Stimulated activated CD4-positive, alpha-beta T cell treated with anti-CD3 and anti-CD28 coated beads, TNF-alpha, amount 100 ng/mL, for 4 hours (primary cell): ENCODE measurements around the gene KCMF1.

Experiments
- DNase-seq, 3 experiments: peaks; one replicate each; pipeline ENCODE4 v3.0.0-alpha.2; 2020; ENCODE audit warnings: low read depth in 3 of 3

KCMF1 gene

DNA sequence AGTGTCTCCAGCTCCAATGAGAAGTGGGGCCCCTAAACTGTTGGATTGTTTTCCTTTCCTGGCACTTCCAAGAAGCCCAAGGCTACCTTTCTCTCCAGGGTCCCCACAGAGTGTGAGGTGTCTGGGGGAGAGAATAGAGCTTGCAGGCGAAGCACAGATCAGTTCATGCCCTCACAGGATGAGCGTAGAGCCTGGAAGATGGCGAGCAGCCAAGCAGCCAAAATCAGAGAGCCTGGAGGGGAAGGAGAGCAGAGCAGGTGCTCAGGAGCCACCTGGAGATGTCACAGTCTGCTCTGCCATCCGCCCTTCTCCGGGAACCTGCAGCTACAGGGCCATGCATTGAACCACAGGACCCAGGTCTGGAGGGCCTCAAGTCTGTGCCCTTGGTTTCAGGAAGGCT lies 107.6 kb downstream of the KCMF1 start:
- no peak for DNase-seq

DNA sequence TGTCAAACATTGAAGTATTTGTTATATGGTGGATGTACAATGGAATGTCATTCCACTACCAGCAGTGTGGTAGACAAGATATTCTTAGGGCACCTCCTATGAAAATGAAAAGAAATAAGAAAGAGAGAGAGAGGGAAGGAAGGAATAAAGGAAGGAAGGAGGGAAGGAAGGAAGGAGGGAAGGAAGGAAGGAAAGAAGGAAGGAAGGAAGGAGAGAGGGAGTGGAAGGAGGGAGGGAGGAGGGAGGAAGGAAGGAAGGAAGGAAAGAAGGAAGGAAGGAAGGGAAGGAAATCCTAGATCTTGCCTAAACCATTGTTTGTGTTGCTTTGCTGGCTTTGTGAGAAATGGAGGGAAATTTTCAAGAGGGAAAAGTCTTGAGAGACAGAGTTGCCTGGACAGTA lies 112.1 kb downstream of the KCMF1 start:
- DNase-seq, result no peak

DNA sequence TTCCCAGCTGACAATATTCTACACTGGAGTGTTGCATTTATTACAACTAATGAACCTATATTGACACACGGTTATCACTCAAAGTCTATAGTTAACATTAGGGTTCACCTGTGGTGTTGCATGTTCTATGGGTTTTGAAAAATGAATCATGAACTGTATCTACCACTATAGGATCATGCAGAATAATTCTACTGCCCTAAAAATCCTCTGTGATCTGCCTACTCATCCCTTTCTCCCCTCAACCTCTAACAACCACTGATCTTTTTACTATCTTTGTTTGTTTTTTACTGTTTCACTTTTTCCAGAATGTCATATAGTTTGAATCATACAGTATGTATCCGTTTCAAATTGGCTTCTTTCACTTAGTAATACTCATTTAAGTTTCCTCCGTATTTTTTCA lies 114.6 kb downstream of the KCMF1 start:
- DNase-seq, result no peak

DNA sequence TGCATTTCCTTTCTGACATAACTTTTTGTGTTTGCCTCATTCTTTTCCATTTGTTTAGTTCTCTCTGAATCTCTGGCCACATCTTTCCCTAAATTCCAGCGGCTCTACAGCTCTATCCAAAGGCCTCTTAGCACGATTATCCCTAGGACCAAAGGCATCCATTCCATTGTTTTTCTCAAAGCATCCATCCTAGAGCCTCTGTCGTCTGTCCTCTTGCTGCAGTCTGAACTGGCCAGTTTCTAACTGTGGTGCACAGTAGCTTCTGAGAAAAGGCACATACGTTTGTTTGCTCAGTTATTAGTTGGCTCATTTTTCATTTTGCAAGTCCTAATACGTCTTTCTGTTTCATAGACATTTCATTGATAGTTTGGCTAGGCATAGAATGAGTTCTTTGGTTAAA lies 116.6 kb downstream of the KCMF1 start:
- DNase-seq, result no peak

DNA sequence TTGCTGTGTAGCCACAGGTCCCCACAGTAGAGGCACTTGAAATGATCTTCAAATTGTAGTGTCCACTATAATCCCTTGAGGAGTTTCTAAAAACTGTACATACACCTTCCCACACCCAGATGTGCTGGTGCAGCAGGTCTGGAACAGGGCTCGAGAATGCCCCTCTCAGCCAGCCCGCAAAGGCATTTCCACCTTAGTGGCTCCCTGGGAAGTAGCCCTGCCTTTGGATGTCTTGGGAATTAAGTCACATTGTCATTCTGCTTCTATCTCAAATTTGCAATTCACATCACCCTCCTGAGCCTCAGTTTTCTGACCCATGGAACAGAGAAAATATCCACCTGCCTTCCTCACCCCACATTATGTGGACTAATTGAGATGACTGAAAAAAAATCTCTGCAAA lies 118.0 kb downstream of the KCMF1 start:
- DNase-seq, result no peak

DNA sequence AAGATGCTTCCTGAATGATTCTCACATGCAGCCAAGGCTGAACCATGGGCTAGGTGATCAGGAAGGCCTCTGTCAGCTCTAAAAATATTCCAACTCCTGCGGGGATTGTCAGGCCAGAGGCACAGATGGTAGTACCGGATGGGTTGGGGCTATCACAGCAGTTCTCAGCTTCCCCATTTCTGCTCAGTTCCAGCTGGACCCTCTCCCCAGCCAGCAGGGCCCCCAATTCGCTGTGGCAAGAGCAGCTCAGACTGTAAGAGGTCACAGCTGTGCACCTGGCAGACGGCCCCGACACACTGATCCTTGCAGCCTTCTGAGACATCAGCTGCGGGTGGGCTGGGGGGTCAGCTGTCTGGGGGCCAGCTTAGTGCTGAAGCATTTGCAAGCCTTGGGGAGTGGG lies 118.6 kb downstream of the KCMF1 start:
- no peak for DNase-seq

DNA sequence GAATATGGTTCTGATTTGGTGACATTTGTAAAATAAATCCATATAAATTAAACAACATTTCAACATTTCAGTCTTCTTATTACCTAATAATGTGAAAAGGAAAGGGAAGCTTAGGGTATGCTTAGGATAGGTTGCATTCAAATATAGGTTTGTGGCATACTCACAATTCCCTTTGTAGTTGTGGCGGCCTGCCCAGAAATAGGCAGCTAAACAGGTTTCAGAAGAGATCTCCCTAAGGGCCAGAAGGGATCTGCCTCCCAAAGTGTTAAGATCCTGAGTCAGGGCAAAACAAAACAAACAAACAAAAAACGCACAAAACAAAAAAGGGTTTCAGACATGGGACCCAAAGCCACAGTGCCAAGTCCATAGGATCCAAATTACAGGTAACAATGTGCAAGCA lies 120.9 kb downstream of the KCMF1 start:
- DNase-seq, result no peak

DNA sequence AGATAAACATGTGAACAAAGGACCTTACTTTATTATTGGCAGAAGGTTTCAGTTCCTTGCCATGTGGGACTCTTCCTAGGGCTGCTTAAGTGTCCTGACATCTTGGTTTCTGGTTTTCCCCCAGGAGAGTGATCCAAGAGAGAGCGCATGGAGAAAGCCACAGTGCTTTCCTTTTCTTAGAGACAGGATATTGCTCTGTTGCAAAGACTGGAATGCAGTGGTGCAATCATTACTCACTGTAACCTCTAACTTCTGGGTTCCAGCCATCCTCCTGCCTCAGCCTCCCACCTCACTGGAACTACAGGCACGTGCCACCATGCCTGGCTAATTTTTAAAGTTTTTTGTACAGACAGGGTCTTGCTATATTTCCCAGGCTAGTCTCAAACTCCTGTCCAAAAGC lies 124.1 kb downstream of the KCMF1 start:
- DNase-seq, result no peak

DNA sequence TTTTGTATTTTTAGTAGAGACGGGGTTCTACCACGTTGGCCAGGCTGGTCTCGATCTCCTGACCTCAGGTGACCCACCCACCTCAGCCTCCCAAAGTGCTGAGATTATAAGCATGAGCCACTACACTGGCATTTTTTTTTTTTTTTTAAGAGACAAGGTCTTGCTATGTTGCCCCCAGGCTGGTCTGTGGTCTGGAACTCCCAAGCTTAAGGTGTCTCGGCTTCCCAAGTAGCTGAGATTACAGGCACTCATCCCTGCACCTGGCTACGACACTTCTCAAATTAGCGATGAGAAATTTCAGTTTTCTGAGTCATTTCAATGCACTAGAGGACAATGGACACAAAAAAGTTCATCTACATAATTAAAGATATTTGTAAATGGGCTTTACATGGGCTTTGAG lies 125.7 kb downstream of the KCMF1 start:
- no peak for DNase-seq

DNA sequence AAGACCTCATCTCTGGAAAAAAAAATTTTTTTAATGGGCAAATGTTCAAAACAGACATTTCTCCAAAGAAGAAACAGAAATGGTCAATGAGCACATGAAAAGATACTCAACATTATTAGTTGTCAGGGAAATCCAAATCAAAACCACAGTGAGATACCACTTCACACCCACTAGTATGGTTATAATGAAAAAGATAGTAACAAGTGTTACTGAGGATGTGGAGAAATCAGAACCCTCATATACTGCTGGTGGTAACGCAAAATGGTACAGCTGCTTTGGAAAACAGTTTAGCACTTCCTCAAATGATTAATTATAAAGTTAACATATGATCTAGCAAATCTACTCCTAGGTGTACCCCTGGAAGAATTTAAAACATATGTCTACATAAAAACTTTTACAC lies 133.3 kb downstream of the KCMF1 start:
- DNase-seq, result no peak

DNA sequence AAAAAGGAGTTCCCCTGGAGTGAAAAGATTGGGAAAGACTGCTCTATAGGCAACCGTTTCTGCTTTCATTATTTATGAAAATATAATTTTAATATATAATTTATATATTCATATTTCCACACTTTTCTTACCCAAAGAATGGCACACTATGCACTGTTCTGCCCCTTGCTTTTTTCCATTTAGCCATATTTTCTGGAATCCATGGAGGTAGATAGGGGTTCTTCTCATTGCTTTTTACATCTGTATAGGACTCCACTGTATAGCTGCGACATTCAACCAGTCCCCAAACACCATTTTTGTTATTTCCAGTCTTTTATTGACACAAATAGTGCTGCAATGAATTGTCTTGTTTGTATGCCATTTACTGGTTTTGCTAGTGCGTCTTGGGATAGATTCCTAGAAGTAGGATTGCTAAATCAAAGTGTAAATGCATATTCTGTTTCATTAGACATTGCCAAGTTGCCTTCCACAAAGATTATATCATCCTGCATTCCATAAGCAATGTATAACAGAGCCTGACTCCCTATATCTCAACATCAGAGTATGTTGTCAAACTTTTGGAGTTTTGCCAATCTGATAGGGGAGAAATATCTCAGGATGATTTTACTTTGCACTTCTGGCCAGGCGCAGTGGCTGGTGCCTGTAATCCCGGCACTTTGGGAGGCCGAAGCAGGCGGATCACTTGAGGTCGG lies 135.7 kb downstream of the KCMF1 start:
- no peak for DNase-seq
